Measurements from ENCODE around the gene PIK3R2.

- TF ChIP-seq, protein P1, sequence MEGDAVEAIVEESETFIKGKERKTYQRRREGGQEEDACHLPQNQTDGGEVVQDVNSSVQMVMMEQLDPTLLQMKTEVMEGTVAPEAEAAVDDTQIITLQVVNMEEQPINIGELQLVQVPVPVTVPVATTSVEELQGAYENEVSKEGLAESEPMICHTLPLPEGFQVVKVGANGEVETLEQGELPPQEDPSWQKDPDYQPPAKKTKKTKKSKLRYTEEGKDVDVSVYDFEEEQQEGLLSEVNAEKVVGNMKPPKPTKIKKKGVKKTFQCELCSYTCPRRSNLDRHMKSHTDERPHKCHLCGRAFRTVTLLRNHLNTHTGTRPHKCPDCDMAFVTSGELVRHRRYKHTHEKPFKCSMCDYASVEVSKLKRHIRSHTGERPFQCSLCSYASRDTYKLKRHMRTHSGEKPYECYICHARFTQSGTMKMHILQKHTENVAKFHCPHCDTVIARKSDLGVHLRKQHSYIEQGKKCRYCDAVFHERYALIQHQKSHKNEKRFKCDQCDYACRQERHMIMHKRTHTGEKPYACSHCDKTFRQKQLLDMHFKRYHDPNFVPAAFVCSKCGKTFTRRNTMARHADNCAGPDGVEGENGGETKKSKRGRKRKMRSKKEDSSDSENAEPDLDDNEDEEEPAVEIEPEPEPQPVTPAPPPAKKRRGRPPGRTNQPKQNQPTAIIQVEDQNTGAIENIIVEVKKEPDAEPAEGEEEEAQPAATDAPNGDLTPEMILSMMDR (IDR thresholded peaks at IDR 0.05) = no peak
- TF ChIP-seq, protein P2, sequence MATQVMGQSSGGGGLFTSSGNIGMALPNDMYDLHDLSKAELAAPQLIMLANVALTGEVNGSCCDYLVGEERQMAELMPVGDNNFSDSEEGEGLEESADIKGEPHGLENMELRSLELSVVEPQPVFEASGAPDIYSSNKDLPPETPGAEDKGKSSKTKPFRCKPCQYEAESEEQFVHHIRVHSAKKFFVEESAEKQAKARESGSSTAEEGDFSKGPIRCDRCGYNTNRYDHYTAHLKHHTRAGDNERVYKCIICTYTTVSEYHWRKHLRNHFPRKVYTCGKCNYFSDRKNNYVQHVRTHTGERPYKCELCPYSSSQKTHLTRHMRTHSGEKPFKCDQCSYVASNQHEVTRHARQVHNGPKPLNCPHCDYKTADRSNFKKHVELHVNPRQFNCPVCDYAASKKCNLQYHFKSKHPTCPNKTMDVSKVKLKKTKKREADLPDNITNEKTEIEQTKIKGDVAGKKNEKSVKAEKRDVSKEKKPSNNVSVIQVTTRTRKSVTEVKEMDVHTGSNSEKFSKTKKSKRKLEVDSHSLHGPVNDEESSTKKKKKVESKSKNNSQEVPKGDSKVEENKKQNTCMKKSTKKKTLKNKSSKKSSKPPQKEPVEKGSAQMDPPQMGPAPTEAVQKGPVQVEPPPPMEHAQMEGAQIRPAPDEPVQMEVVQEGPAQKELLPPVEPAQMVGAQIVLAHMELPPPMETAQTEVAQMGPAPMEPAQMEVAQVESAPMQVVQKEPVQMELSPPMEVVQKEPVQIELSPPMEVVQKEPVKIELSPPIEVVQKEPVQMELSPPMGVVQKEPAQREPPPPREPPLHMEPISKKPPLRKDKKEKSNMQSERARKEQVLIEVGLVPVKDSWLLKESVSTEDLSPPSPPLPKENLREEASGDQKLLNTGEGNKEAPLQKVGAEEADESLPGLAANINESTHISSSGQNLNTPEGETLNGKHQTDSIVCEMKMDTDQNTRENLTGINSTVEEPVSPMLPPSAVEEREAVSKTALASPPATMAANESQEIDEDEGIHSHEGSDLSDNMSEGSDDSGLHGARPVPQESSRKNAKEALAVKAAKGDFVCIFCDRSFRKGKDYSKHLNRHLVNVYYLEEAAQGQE (IDR thresholded peaks at IDR 0.05; ENCODE audit: insufficient read depth in 1 of 2, low read depth in 2 of 2, low read length in 1 of 2) = no peak
- no peak for TF ChIP-seq POLR2AphosphoS5 (IDR thresholded peaks at IDR 0.05; ENCODE audit: low read depth, low read length)
- no peak for TF ChIP-seq TCF7L2 (IDR thresholded peaks at IDR 0.05; ENCODE audit: low read depth, low read length)
- TF ChIP-seq SIN3A (IDR thresholded peaks at IDR 0.05; ENCODE audit: borderline replicate concordance, insufficient read depth, low read depth, low read length) = no peak
Measured at GRCh38 chr19:18179957-18180356, 27.0 kb downstream of the PIK3R2 start.

Measured in Panc1 (cell line).